ENCODE data around the gene RAB3GAP2. TPM values are rescaled to one million over a fixed set of nuclear protein-coding genes. Genes with fewer than 3 reads are reported as not detected.

The RAB3GAP2 gene
- total RNA-seq, 2 experiments from 2014 or later = 49.5 to 55.4 TPM

GRCh38 chr1:220303871-220304270 lies 31.6 kb upstream of the RAB3GAP2 start:
- DNase-seq = no peak
- POLR2A ChIA-PET = no interaction called here
- Mint-ChIP-seq H3K27me3 (peaks cover 20% of the 10 kb centered on the region), H3K36me3 (ENCODE audit: low read depth) (no peaks in the 10 kb centered on the region), H3K27ac (no peak overlapping the region), H3K4me1 (no peaks in the 10 kb centered on the region), H3K9me3 (no peaks in the 10 kb centered on the region), H3K4me3 (no peak overlapping the region)
- CTCF ChIA-PET = interaction anchor here (0.5 to 0.6 kb wide), 2 partner anchors 68 to 1938 kb away, joined by 3 read pairs; no protein-coding TSS in a partner anchor

DNA sequence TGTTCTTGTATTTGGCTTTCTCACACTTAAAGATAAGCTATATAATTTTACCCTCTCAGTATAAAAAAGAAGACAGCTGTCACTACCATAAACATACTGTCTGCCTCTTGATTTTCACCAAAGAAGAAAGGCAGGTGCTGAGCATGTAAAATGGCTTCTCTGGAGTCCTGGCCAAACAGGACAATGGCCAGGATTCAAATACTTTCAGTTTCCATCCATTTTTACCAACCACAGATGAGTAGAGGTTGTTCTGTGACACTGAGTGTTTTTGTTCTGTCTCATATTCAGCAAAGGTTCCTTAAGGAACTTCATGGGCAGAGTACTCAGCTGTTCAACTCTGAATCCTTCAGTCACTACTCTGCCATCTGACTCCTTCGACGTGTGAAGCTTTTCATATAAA lies 29.4 kb upstream of the RAB3GAP2 start:
- Mint-ChIP-seq H3K27me3 (peaks cover 17% of the 10 kb centered on the region), H3K4me3 (no peak overlapping the region), H3K27ac (no peak overlapping the region), H3K36me3 (ENCODE audit: low read depth) (no peaks in the 10 kb centered on the region), H3K4me1 (no peaks in the 10 kb centered on the region), H3K9me3 (no peaks in the 10 kb centered on the region)
- ChIA-PET CTCF (interaction anchor here (1.3 kb wide), 1 partner anchor 171 kb away, joined by 3 read pairs; no protein-coding TSS in a partner anchor), POLR2A (no interaction called here)
- no peak for DNase-seq

DNA sequence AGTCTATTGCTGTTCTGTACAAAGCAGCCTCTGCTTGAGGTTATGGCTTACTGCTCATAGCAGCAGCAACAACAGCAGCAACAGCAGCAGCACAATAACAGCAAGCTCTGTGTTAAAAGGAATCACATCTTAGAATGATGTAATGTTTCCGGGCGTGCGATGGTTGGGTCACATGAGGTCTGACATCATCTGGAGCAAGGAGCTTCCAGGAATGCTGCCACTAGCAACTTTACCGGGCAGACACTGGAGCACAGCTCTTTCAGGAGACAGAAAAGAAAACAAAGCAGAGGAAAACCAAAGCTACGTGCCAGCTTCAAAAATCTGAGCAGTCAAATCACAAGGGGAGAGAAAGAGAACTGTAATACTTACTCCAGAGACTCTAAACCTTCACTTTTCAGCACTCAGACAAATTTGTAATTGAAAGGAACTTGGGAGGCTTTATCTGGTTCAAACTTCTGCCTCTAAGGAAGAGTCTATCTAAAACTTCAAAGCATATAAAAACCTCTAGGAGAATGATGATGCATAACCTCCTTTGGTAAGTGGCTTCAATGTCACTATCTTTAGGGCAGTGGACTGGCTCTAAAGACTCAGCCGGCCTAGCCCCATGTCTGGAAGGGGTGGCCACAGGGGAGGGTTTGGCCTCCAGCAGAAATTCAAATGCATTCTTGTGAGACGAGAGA lies 28.3 kb upstream of the RAB3GAP2 start:
- Mint-ChIP-seq H3K36me3 (ENCODE audit: low read depth) (no peaks in the 10 kb centered on the region), H3K27ac (no peak overlapping the region), H3K9me3 (no peaks in the 10 kb centered on the region), H3K4me3 (no peak overlapping the region), H3K27me3 (peaks cover 21% of the 10 kb centered on the region), H3K4me1 (no peaks in the 10 kb centered on the region)
- ChIA-PET POLR2A (no interaction called here), CTCF (no interaction called here)
- no peak for DNase-seq

DNA sequence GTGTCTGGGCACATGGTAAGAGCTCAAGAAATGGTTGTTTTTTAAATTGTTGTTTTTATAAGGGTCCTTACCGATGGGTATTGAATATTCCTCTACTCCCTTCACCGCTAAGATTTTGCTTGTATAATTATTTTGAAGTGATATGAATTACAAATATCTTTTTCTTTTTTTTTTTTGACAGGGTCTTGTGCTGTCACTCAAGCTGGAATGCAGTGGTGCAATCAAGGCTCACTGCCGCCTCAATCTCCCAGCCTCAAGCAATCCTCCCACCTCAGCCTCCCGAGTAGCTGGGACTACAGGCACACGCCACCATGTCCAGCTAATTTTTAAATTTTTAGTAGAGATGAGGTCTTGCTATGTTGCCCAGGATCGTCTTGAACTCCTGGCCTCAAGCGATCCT lies 27.1 kb upstream of the RAB3GAP2 start:
- ChIA-PET CTCF (interaction anchor here (1.5 kb wide), 1 partner anchor 13 kb away, joined by 4 read pairs; no protein-coding TSS in a partner anchor), POLR2A (no interaction called here)
- no peaks in the 10 kb centered on the region for H3K9me3 Mint-ChIP-seq

GRCh38 chr1:220298470-220299205 lies 26.4 kb upstream of the RAB3GAP2 start:
- POLR2A ChIA-PET = no interaction called here
- Mint-ChIP-seq H3K4me3 (no peak overlapping the region), H3K9me3 (no peaks in the 10 kb centered on the region), H3K4me1 (no peaks in the 10 kb centered on the region), H3K27ac (no peak overlapping the region), H3K36me3 (ENCODE audit: low read depth) (no peaks in the 10 kb centered on the region), H3K27me3 (peaks cover 19% of the 10 kb centered on the region)
- no peak for DNase-seq
- CTCF ChIA-PET = interaction anchor here (1.5 kb wide), 1 partner anchor 13 kb away, joined by 4 read pairs; no protein-coding TSS in a partner anchor

More for the DNA sequence above, 27.1 kb upstream of the RAB3GAP2 start:
- no peak overlapping the region for H3K4me3 Mint-ChIP-seq
- H3K4me1 Mint-ChIP-seq = no peaks in the 10 kb centered on the region
- peaks cover 20% of the 10 kb centered on the region for H3K27me3 Mint-ChIP-seq
- DNase-seq = no peak
- H3K36me3 Mint-ChIP-seq (ENCODE audit: low read depth) = no peaks in the 10 kb centered on the region
- H3K27ac Mint-ChIP-seq = no peak overlapping the region

DNA sequence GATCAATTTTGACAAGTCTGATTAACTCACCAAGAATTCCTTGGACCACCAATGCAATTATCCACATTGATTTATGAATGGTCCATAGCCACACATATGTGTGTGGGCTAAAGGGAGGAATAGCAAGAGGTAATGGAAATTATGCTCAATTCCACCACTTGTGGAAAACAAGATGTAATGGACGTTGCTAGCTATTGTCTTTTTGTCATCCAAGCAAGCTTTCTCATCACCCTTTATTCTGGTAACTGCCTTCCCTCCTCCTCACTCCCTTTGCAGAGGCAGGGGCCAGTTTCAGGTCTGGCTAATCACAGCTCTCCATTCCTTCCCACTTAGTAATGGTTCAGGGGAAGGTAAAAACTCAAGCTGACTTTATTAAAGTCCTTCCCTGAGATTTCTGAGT lies 24.7 kb upstream of the RAB3GAP2 start:
- Mint-ChIP-seq H3K36me3 (ENCODE audit: low read depth) (no peaks in the 10 kb centered on the region), H3K27ac (no peak overlapping the region)

DNA sequence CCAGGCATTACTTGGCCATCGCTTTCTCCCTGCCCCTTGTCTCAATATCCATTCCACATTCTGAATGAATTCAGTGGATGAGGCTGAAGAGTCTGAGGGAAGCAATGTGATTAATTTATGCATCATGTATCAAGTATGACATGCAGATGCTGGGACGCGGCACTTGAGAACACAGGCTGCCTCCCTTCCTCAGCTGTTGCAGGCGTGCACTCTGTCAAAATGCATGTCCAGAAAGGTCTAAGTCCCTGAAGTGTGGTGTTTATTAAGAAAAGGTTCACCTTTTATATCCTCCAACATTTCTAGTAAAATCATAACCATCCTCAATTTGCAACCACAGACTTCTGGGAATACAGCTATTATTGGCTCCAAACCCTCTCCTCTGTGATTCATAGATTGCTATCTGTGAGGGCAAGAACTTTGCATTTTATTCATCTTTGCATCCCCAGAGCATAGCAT lies 22.6 kb upstream of the RAB3GAP2 start:
- ChIA-PET CTCF (no interaction called here), POLR2A (no interaction called here)
- H3K4me3 Mint-ChIP-seq = no peak overlapping the region
- no peaks in the 10 kb centered on the region for H3K9me3 Mint-ChIP-seq
- no peaks in the 10 kb centered on the region for H3K36me3 Mint-ChIP-seq (ENCODE audit: low read depth)
- peaks cover 2% of the 10 kb centered on the region for H3K4me1 Mint-ChIP-seq
- H3K27ac Mint-ChIP-seq = no peak overlapping the region
- no peak for DNase-seq
- peaks cover 22% of the 10 kb centered on the region for H3K27me3 Mint-ChIP-seq

More for the DNA sequence above, 24.7 kb upstream of the RAB3GAP2 start:
- ChIA-PET POLR2A (no interaction called here), CTCF (interaction anchor here (1.4 kb wide), 1 partner anchor 9 kb away, joined by 4 read pairs; no protein-coding TSS in a partner anchor)
- Mint-ChIP-seq H3K27me3 (peaks cover 14% of the 10 kb centered on the region), H3K9me3 (no peaks in the 10 kb centered on the region), H3K4me3 (no peak overlapping the region), H3K4me1 (no peaks in the 10 kb centered on the region)
- no peak for DNase-seq

- CTCF ChIA-PET = no interaction called here
- Mint-ChIP-seq H3K4me3 (no peak overlapping the region), H3K9me3 (no peaks in the 10 kb centered on the region), H3K27ac (no peak overlapping the region), H3K36me3 (ENCODE audit: low read depth) (no peaks in the 10 kb centered on the region), H3K4me1 (peaks cover 2% of the 10 kb centered on the region), H3K27me3 (peaks cover 22% of the 10 kb centered on the region)
- POLR2A ChIA-PET = no interaction called here
- no peak for DNase-seq
Measured at GRCh38 chr1:220291580-220291979, 19.3 kb upstream of the RAB3GAP2 start.

DNA sequence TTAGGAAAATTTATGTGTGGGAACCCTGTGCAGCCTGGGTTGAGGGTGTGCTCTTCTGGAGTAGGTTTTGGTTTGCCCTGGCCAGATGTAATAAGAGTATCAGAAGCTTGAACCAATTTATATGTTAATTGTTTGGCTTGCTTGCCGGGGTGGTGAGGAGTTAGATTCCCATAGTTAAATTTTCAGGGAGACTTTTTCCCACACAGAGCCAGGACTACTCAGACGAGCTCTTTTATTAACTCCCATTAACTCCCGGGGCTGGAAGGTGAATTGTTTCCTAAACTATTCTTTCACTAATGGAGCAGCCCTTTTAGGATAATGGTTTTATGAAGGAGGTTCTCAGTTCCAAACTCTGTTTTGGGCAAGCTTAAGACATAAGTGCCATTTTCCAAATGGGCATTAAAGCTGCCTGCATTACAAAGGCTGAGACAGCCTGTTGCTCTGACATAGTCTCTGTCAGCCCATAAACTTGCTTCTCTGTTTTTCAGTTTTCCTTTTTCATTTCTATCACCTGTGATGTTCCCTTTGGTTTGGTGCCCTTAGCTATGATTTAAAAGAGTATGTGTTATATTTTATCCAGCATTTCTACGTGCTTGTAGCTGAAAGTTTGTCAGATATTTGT lies 18.0 kb upstream of the RAB3GAP2 start:
- DNase-seq = no peak
- ChIA-PET POLR2A (no interaction called here), CTCF (no interaction called here)
- Mint-ChIP-seq H3K4me1 (peaks cover 2% of the 10 kb centered on the region), H3K36me3 (ENCODE audit: low read depth) (no peaks in the 10 kb centered on the region), H3K4me3 (no peak overlapping the region), H3K9me3 (no peaks in the 10 kb centered on the region), H3K27me3 (peaks cover 19% of the 10 kb centered on the region), H3K27ac (no peak overlapping the region)

DNA sequence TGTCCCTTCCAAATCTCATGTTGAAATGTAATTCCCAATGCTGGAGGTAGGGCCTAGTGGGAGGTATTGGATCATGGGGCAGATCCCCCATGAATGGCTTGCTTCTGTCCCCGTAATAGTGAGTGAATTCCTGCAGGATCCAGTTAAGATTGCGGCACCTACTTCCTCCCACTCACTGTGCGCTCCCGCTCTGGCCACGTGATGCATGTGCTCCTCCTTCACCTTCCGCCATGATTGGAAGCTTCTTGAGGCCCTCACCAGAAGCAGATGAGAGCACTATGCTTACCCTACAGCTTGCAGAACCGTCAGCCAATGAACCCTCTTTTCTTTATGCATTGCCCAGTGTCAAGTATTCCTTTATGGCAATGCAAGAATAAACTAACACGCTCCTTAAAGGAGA lies 14.9 kb upstream of the RAB3GAP2 start:
- H3K27ac Mint-ChIP-seq = no peak overlapping the region
- H3K27me3 Mint-ChIP-seq = peaks cover 15% of the 10 kb centered on the region
- CTCF ChIA-PET = interaction anchor here (0.6 to 1.4 kb wide), 2 partner anchors 17 to 170 kb away, joined by 3 read pairs; no protein-coding TSS in a partner anchor
- H3K4me3 Mint-ChIP-seq = no peak overlapping the region
- DNase-seq = no peak
- peaks cover 2% of the 10 kb centered on the region for H3K4me1 Mint-ChIP-seq
- POLR2A ChIA-PET = no interaction called here
- no peaks in the 10 kb centered on the region for H3K9me3 Mint-ChIP-seq
- no peaks in the 10 kb centered on the region for H3K36me3 Mint-ChIP-seq (ENCODE audit: low read depth)

GRCh38 chr1:220283625-220284024 lies 11.4 kb upstream of the RAB3GAP2 start:
- Mint-ChIP-seq H3K27ac (no peak overlapping the region), H3K27me3 (peaks cover 4% of the 10 kb centered on the region), H3K4me3 (no peak overlapping the region), H3K4me1 (no peaks in the 10 kb centered on the region), H3K9me3 (no peaks in the 10 kb centered on the region), H3K36me3 (ENCODE audit: low read depth) (no peaks in the 10 kb centered on the region)
- DNase-seq = no peak
- ChIA-PET POLR2A (no interaction called here), CTCF (interaction anchor here (1.0 kb wide), 1 partner anchor 13 kb away, joined by 4 read pairs; no protein-coding TSS in a partner anchor)

DNA sequence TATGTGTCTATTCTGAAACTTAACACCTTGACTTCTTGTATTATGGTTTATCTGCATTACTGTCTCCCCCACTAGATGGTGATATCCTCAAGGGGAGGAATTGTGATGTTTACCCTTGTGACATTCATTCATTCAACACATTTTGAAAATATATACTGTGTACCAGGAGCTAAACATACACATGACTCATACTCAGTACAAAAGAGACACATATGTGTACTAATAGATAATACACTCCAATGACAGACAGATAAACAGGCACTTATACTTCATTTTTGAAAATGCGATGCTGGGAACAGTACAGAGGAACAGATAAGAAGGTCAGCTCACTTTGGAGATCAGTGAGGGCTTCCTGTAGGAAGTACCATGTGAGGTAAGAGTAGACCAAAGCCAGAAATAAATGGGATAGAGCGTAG lies 8.9 kb upstream of the RAB3GAP2 start:
- DNase-seq = no peak
- CTCF ChIA-PET = interaction anchor here (2.9 kb wide), 1 partner anchor 11 kb away, joined by 8 read pairs; no protein-coding TSS in a partner anchor
- Mint-ChIP-seq H3K9me3 (no peaks in the 10 kb centered on the region), H3K36me3 (ENCODE audit: low read depth) (no peaks in the 10 kb centered on the region), H3K27me3 (peaks cover 13% of the 10 kb centered on the region), H3K4me1 (no peaks in the 10 kb centered on the region), H3K4me3 (no peak overlapping the region), H3K27ac (no peak overlapping the region)
- POLR2A ChIA-PET = no interaction called here

DNA sequence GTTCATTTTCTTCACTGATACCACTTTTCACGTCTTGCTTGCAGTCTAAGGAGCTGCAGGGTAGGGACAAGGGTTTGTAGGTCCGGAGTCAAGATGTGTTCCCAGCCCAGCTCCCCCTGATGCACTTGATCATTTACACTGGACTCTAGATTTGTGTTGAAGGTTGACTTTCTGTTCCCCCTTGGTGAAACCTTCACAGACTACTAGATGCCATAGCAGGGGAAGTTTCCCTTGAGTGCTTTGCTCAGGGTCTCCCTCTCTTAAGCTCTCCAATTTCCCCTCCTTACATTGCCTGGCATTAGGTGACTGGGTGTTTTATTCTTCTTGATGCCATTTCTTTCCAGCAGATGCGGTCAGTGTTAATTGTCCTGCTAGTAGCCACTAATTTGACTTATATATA lies 8.0 kb upstream of the RAB3GAP2 start:
- H3K9me3 Mint-ChIP-seq = no peaks in the 10 kb centered on the region
- POLR2A ChIA-PET = no interaction called here
- no peak overlapping the region for H3K4me3 Mint-ChIP-seq
- no peak overlapping the region for H3K27ac Mint-ChIP-seq
- H3K36me3 Mint-ChIP-seq (ENCODE audit: low read depth) = no peaks in the 10 kb centered on the region
- no peaks in the 10 kb centered on the region for H3K4me1 Mint-ChIP-seq
- H3K27me3 Mint-ChIP-seq = peaks cover 14% of the 10 kb centered on the region
- CTCF ChIA-PET = interaction anchor here (2.9 kb wide), 1 partner anchor 10 kb away, joined by 8 read pairs; no protein-coding TSS in a partner anchor
- no peak for DNase-seq
